Cerebellar nuclear complex (tissue), 1 donor: Measurements from ENCODE around the gene SMAD7.

Source experiments
- DNase-seq, 2 experiments: peaks; one replicate each; lab custom pipeline; 2025; lab: John Stamatoyannopoulos, UW

The SMAD7 gene

DNA sequence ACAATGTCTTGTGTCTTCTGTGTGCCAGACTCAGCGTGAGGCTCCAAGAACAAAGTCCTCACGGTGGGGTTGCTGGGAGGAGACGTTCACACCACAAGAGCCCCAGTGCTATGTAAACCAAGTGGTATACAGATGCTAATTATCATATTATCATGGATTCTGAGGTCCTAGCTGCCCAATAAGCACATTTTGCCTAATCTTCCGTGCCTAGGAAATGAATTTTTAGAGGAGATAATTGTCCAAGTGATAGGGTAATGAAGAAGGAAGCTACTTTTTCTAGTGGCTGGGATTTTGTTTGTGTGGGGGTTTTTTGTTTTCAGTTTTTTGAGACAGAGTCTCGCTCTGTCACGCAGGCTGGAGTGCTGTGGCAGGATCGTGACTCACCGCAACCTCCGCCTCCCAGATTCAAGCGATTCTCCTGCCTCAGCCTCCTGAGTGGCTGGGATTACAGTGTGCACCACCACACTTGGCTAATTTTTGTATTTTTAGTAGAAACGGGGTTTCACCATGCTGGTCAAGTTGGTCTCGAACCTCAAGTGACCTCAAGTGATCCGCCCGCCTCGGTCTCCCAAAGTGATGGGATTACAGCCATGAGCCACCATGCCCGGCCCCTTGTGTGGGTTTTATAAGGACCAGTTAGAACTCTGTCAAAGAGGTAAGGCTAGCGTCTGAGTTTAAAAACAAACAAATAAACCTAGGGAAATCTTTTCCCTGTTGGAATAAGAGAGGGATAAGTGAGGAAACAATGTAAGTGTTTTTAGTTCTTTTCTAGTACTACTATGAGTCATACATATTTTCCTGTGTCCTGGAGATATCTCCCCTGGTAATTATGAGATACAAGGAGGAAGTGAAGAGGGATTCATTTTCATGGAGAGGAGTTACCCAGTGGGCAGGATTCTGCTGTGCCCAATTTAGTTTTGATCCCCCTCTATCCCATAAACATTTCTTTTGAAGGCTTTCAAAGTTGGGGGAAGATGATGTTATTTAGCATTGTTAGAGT, 9.5 kb upstream of the SMAD7 start:
- no peak for DNase-seq

- no peak for DNase-seq
Observed at GRCh38 chr18:48959551-48959920, 8.8 kb upstream of the SMAD7 start.

- DNase-seq: no peak
Observed at GRCh38 chr18:48958951-48959350, 8.2 kb upstream of the SMAD7 start.

DNA sequence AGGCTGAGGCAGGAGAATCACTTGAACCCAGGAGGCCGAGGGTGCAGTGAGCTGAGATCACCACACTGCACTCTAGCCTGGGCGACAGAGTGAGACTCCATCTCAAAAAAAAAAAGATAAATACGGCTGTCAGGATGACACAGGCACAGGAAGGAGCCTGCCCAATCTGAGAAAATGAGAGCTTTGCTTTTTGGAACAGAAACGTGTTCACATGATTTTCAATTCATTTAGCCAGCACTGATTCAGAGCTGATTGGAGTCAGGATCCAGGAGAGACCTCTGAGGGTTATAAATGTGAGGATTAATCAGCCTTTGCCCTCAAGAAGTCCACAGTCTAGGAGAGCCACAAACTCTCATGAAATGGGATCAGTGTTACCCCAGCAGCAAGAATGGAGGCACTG, 6.9 kb upstream of the SMAD7 start:
- DNase-seq: no peak

GRCh38 chr18:48957136-48957535, 6.4 kb upstream of the SMAD7 start:
- DNase-seq: no peak

DNA sequence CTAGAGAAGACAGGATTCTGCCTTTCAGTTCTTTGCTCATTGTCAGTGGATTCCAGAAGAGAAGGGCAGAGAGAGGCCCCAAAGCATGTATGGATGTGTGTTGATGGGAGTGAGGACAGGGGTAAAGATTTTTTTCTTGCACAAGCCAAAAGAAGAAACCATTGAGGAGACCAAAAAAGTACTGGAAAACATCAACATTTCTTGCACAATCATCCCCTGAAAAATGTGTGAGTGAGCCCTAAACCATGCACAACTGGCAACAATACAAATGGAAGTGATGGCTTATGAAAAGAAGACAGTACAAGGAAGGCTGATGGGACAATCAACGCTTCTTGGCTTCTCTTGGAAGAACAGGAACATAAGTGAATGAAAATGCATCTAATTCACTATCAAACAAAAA, 5.6 kb upstream of the SMAD7 start:
- no peak for DNase-seq

DNA sequence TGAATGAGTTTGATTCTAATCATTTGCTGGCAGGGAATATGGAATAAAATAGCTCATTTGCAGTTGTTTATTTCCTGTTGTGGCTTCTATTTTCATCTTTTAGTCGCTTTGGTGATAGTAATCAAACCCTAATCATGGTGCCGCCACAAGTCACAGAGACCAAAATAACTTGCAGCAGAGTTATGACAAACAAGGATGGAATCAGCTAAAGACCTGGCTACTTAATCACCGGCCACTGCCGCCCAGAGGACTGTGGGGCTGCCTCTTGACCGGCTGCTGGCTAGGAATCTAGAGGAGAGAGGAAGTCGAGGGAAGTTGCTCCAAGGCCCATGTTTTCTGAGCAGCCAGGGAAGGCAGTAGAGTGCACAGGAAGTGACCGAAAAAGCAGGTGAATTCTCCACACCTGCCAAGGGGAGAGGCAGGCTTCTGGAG, 5.1 kb upstream of the SMAD7 start:
- DNase-seq: no peak

- DNase-seq: no peak
Observed at GRCh38 chr18:48954886-48955819, 4.4 kb upstream of the SMAD7 start.

GRCh38 chr18:48953104-48953706, 2.4 kb upstream of the SMAD7 start:
- DNase-seq: no peak

DNA sequence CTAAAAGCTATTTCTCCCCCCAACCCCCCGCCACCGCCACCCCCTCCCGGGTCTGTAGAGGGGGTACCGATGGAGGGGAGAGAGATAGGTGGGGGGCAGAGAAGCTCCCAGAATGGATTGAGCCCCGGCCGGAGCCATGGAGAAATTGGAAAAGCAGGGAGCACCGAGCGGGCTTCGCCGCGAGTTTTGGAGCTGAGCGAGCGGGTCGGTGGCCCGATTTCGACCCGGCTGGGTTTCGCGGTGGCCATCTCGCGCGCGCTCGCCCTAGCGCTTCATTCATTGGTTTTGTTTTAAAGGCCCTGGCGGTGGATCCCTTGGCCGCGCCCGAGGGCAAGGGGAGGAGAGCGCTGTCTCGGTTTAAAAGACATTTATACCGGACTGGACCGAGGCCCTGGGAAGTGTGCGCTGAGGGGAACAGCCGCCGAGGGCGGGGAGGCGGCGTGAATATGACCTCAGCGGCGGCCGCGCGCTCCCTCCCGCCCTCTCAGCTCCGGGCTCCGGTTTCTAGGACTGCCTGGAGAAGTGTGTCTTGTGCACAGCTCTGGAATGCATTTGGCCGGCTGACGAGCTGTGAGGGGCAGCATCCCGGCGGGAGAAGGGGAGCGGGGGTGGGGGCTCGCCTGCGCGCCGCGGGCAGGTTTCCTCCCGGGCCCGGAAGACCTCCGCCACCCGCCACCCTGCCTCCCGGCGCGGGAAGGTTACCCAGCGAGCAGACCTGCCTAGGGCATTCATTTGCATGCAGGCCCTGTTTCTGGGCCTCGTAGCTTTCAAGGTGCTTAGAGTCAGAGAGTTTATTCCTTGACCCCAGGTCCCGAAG, 1.7 kb upstream of the SMAD7 start:
- peak in 1 of 2 experiments; percentile 27 for DNase-seq

DNA sequence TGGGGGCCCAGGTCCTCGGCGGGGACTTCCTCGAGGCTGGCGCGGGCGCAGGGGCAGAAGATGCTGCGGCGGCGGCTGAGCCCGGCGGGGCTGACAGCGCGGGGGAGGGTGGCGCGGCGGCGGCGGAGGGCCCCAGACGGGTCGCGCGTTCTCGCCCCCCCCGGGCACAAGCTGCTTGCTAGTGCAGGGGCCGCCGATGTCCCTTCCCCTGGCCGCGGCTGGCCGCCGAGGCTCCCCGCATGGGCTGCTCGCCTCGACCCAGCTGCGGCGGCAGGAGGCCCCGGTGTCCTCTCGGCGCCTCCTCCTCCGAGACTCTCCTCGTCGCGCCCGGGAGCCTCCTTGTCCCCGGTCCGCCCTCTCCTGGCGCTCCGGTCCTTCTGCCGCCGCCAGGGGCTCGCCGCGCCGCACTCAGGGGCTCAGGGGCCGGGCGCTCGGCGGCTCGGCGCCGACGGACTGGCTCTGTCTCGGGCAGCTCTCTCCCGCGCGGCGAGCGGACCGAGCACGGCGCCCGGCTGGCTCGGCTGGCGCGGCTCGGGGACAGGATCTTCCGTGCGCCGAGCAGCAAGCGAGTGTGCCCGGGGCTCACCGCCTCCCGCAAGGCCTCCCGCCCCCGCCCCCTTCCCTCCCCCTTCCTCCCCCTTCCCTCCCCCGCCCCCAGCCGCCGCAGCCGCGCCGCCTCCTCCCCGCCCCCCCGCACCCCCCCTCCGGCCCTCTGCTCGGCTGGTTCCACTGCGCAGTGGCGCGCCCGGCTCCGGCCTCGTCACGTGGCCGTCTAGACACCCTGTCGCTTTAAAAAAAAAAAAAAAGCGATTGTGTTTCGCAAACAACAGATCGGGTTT, 902 bp upstream of the SMAD7 start:
- DNase-seq: no peak

- no peak for DNase-seq
Observed at GRCh38 chr18:48949606-48950535, 894 bp downstream of the SMAD7 start.

GRCh38 chr18:48949050-48949605, 1.6 kb downstream of the SMAD7 start:
- no peak for DNase-seq

DNA sequence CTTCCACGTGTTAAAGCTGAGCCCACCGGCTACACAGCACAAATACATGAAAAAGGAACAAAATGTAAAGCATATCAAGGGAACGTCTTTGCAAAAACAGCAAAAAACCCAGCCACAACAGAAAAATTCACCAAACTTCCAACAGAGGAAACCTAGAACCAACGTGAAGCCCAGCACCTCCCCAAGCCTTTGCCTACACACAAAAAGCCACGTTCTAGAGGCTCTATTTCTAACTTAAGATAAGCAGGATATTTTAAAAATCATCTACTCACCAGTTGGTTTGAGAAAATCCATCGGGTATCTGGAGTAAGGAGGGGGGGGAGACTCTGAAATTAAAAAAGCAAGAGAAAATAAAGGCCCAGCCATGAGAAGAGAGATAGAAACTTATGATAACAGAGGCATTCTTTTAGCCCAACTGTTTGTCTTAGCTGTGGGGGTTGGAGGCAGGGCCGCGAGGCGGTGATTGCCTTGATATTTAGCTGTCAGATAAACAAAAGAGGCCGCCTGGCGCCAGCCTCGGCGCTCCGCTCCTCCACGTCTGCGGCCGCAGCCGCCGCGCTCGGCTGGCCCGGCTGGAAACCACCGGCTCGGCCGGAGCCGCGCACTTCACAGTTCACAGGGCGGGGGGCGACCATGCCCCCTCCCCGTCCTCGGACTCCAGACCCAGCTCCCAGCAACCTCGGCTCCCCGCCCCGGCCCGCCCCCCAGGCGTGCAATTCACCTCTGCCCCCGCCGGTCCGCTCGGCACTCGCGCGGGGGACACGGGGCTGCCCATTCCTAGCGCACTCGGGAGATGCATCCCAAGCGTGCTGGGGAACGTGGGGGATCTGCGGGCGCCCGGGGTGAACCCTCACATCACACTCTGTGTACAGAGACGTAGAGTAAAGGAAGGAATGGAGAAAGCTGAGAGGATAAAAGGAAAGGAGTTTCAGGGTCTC, 2.4 kb downstream of the SMAD7 start:
- DNase-seq: no peak

GRCh38 chr18:48947560-48947959, 3.2 kb downstream of the SMAD7 start:
- DNase-seq: no peak

- no peak for DNase-seq
Observed at GRCh38 chr18:48947092-48947491, 3.7 kb downstream of the SMAD7 start.

GRCh38 chr18:48946329-48946835, 4.4 kb downstream of the SMAD7 start:
- DNase-seq: no peak

DNA sequence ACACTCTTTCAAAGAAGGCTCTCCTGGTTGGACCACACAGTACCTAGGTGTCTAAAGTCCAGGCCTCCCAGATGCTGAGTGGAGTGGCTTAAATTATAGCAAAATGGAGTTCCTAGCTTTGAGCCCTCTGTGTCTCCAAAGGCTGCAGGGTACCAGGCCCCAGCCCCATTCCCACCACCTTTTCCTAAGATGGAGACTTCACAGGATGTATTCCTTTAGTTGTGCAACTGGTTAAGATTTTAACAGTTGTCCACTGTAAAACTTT, 4.9 kb downstream of the SMAD7 start:
- no peak for DNase-seq
